Right atrium auricular region (tissue), 2 donors: ENCODE results near the gene MARF1. TPM values are rescaled to one million over a fixed set of nuclear protein-coding genes. Genes with fewer than 3 reads are reported as not detected.

Experiments used
- DNase-seq: peaks from one replicate; pipeline ENCODE4 v3.0.0-alpha.2; 2019; ENCODE audit warnings: low spot score
- H3K27ac ChIP-seq, 2 donors: fragments of 200-600 bp; sonication (generic); 1 replicate in 1 of 2; 2 replicates in 1 of 2; pipeline ENCODE4 v1.5.1; 2016 to 2019
- H3K27me3 ChIP-seq, 2 donors: fragments of 200-600 bp; sonication (generic); one replicate each; pipeline versions ENCODE4 v1.5.1 to v1.6.0; 2017 to 2019
- H3K36me3 ChIP-seq: fragments of 200-600 bp; sonication (generic); one replicate; pipeline ENCODE4 v1.5.1; 2016
- H3K4me1 ChIP-seq, 2 donors: fragments of 200-600 bp; sonication (generic); one replicate each; pipeline versions ENCODE4 v1.5.1 to v1.6.0; 2017 to 2019
- H3K4me3 ChIP-seq, 2 donors: fragments of 200-600 bp; sonication (generic); 1 replicate in 1 of 2; 2 replicates in 1 of 2; pipeline ENCODE4 v1.5.1; 2017 to 2019; ENCODE audit warnings: mild to moderate bottlenecking in 1 of 2, moderate library complexity in 1 of 2
- H3K9me3 ChIP-seq, 2 donors: fragments of 200-600 bp; sonication (generic); one replicate each; pipeline ENCODE4 v1.5.1; 2019
- CTCF ChIP-seq, 2 donors: fragments of 200-600 bp; sonication (generic); IDR thresholded peaks; one replicate each; pipeline ENCODE4 v1.5.1; 2019; ENCODE audit warnings: antibody characterized with exemption in 2 of 2
- total RNA-seq, 2 donors: library from RNA; depleted of rRNA; stranded (reverse); fragments of >200 nt; gene quantifications; one replicate each; pipeline ENCODE4 v1.1.0, GENCODE V29; 2016

The MARF1 gene
- total RNA-seq, 2 donors from 2014 or later = 17.1 to 24.8 TPM

GRCh38 chr16:15644267-15644961 is 1.5 kb upstream of the MARF1 start:
- Histone ChIP-seq H3K9me3 (no peaks in the 10 kb centered on the region), H3K4me1 (peaks cover 0 to 27% of the 10 kb centered on the region in 2 donors), H3K4me3 (no peak overlapping the region), H3K27me3 (no peaks in the 10 kb centered on the region), H3K27ac (no peak overlapping the region), H3K36me3 (no peaks in the 10 kb centered on the region)
- TF ChIP-seq CTCF (IDR thresholded peaks at IDR 0.05) = no peak
- DNase-seq = no peak

GRCh38 chr16:15643946-15644250 is 944 bp upstream of the MARF1 start:
- H3K9me3 ChIP-seq = no peaks in the 10 kb centered on the region
- peaks cover 0 to 25% of the 10 kb centered on the region in 2 donors for H3K4me1 ChIP-seq
- H3K4me3 ChIP-seq = peak overlapping the region; percentile 88 to 95
- H3K27me3 ChIP-seq = no peaks in the 10 kb centered on the region
- TF ChIP-seq CTCF (IDR thresholded peaks at IDR 0.05) = no peak
- DNase-seq = no peak
- peak overlapping the region; percentile 99 for H3K27ac ChIP-seq
- peaks cover 2% of the 10 kb centered on the region for H3K36me3 ChIP-seq

GRCh38 chr16:15642557-15643047 is 352 bp downstream of the MARF1 start:
- H3K4me3 ChIP-seq = peak overlapping the region; percentile 88 to 95
- peak; percentile 77 for DNase-seq
- H3K27me3 ChIP-seq = no peaks in the 10 kb centered on the region
- H3K27ac ChIP-seq = peak overlapping the region; percentile 99
- peaks cover 0 to 25% of the 10 kb centered on the region in 2 donors for H3K4me1 ChIP-seq
- H3K36me3 ChIP-seq = peaks cover 15% of the 10 kb centered on the region
- TF ChIP-seq CTCF (IDR thresholded peaks at IDR 0.05) = peak in 1 of 2 donors; percentile 46
- no peaks in the 10 kb centered on the region for H3K9me3 ChIP-seq

GRCh38 chr16:15641753-15642556 is 999 bp downstream of the MARF1 start:
- TF ChIP-seq CTCF (IDR thresholded peaks at IDR 0.05) = no peak
- H3K36me3 ChIP-seq = peaks cover 21% of the 10 kb centered on the region
- no peaks in the 10 kb centered on the region for H3K27me3 ChIP-seq
- DNase-seq = no peak
- peaks cover 0 to 25% of the 10 kb centered on the region in 2 donors for H3K4me1 ChIP-seq
- no peaks in the 10 kb centered on the region for H3K9me3 ChIP-seq
- peak overlapping the region; percentile 99 for H3K27ac ChIP-seq
- H3K4me3 ChIP-seq = peak overlapping the region; percentile 88 to 95

GRCh38 chr16:15640966-15641365 is 2.0 kb downstream of the MARF1 start:
- Histone ChIP-seq H3K27ac (no peak overlapping the region), H3K4me1 (peaks cover 0 to 25% of the 10 kb centered on the region in 2 donors)
- no peak for TF ChIP-seq CTCF (IDR thresholded peaks at IDR 0.05)

More at GRCh38 chr16:15640966-15641365, 2.0 kb downstream of the MARF1 start:
- peaks cover 31% of the 10 kb centered on the region for H3K36me3 ChIP-seq
- no peaks in the 10 kb centered on the region for H3K27me3 ChIP-seq
- no peaks in the 10 kb centered on the region for H3K9me3 ChIP-seq
- DNase-seq = no peak
- H3K4me3 ChIP-seq = no peak overlapping the region
